ENCODE measurements around the gene RNF10.
"Not testable (repeated sequence)": the region's sequence is repeated elsewhere in the genome, so short reads cannot be mapped to it uniquely, and the experiment has no call there.

RNF10 gene

DNA sequence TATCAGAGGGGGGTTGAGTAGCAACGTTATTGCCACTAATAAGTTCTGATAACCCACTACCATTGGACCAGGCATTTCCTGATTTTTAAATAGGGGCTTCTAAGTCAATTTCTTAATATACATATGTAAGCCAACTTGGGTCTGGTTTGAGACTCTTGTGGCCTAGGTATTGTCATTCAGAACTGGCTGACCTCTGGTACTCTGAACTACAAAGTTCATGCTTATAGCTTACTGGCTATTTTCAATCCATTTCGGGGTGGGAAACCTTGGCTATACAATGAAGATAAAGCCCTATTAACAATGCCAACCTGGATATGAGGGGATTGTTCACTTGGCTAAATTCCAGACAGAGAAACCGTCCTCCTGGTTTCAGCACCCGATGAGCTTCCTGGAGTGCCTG lies 29.6 kb upstream of the RNF10 start:
- no peaks in the 10 kb centered on the region for H3K4me1 Mint-ChIP-seq (ENCODE audit: low read depth)
- no peak overlapping the region for H3K4me3 Mint-ChIP-seq
- H3K36me3 Mint-ChIP-seq = peaks cover 9% of the 10 kb centered on the region
- H3K9me3 Mint-ChIP-seq (ENCODE audit: low read depth) = no peaks in the 10 kb centered on the region
- no peaks in the 10 kb centered on the region for H3K27me3 Mint-ChIP-seq
- no peak overlapping the region for H3K27ac Mint-ChIP-seq

DNA sequence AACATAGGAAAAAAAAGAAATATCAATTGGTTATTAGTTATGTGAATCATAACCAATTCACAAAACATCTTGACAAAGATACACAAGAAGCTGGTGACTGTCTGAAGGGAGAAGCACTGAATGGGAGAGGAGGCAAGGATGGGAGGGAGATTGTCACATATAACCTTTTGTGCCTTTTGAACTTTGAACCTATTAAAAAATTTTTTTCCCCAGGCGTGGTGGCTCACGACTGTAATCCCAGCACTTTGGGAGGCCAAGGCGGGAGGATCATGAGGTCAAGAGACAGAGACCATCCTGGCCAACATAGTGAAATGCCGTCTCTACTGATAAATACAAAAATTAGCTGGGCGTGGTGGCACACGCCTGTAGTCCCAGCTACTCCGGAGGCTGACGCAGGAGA lies 25.6 kb upstream of the RNF10 start:
- no peaks in the 10 kb centered on the region for H3K27me3 Mint-ChIP-seq
- H3K36me3 Mint-ChIP-seq = peaks cover 5% of the 10 kb centered on the region
- no peak overlapping the region for H3K27ac Mint-ChIP-seq
- no peaks in the 10 kb centered on the region for H3K4me1 Mint-ChIP-seq (ENCODE audit: low read depth)
- no peaks in the 10 kb centered on the region for H3K9me3 Mint-ChIP-seq (ENCODE audit: low read depth)
- H3K4me3 Mint-ChIP-seq = no peak overlapping the region

DNA sequence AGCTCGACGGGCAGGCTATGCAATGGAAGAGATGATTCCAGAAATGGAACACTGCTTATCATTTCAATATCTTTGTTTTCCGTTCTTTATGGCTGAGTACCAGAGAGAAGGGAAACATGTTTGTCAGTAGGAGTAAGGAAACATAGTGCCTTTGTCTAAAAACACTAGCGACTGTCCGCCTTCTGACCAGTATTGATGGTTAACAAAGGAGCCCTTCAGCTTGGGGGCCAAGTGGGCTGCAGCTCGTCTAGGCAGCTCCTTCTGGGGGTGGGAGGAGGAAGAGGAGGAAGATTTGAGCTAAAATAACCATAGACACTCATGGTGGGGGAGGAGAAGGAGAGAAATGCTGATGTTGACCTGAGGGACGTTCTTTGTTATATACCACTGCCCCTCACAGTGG lies 20.2 kb upstream of the RNF10 start:
- no peaks in the 10 kb centered on the region for H3K4me1 Mint-ChIP-seq (ENCODE audit: low read depth)
- H3K36me3 Mint-ChIP-seq = peaks cover 10% of the 10 kb centered on the region
- H3K27ac Mint-ChIP-seq = no peak overlapping the region
- no peak overlapping the region for H3K4me3 Mint-ChIP-seq
- no peaks in the 10 kb centered on the region for H3K27me3 Mint-ChIP-seq
- no peaks in the 10 kb centered on the region for H3K9me3 Mint-ChIP-seq (ENCODE audit: low read depth)

DNA sequence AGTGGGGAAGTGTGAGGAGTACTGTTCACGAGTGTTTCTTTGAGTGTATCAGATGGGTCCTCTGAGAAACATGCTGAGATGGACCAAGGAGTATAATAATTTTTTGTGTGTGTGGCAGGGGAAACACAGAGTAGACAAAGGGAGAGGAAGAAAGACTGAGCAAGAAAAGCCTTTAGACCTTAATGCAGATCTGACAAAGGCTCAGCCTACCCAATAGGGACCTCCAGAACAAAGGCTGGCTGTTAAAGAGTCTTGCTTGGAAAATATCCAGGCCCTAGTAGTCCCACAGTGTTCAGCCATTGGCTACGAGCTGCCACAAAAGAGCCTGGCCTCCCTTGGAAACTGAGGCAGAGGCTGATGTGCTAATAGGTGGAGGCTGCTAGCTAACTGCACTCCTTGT lies 18.7 kb upstream of the RNF10 start:
- H3K4me3 Mint-ChIP-seq = no peak overlapping the region
- H3K4me1 Mint-ChIP-seq (ENCODE audit: low read depth) = no peaks in the 10 kb centered on the region
- H3K27me3 Mint-ChIP-seq = no peaks in the 10 kb centered on the region
- H3K36me3 Mint-ChIP-seq = peaks cover 10% of the 10 kb centered on the region
- no peak overlapping the region for H3K27ac Mint-ChIP-seq
- no peaks in the 10 kb centered on the region for H3K9me3 Mint-ChIP-seq (ENCODE audit: low read depth)

DNA sequence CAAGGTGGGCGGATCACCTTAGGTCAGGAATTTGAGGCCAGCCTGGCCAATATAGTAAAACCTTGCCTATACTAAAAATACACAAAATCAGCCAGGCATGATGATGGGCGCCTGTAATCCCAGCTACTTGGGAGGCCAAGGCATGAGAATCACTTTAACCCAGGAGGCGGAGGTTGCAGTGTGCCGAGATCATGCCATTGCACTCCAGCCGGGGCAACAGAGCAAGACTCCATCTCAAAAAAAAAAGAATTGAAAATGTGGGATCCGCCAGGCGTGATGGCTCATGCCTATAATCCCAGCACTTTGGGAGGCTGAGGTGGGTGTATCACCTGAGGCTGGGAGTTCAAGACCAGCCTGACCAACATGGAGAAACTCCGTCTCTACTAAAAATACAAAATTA lies 14.8 kb upstream of the RNF10 start:
- H3K4me3 Mint-ChIP-seq, H3K36me3 Mint-ChIP-seq, H3K27me3 Mint-ChIP-seq: not testable (repeated sequence)

DNA sequence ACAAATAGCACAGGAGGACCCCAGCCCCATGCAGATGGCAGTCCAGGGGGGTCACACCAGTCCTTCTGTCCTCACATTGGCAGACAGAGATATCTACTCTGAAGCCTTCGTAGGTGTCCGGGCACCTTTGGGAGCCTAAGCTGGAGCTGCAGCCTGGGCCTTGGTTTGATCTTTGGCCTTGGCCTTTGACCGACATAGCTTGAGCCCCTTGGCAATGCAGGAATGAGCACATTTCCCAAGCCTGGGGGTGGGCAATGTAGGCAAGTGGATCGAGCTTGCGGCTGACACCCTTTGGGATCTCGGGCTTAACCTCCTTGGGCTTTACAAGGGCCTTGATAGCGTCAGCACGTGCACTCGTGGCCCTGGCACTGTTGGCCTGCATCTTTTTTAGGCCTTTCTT lies 11.6 kb upstream of the RNF10 start:
- H3K4me1 Mint-ChIP-seq (ENCODE audit: low read depth) = peaks cover 5% of the 10 kb centered on the region
- H3K4me3 Mint-ChIP-seq = no peak overlapping the region
- H3K27me3 Mint-ChIP-seq = no peaks in the 10 kb centered on the region
- no peaks in the 10 kb centered on the region for H3K36me3 Mint-ChIP-seq
- no peak overlapping the region for H3K27ac Mint-ChIP-seq
- no peaks in the 10 kb centered on the region for H3K9me3 Mint-ChIP-seq (ENCODE audit: low read depth)

More for the DNA sequence above, 14.8 kb upstream of the RNF10 start:
- not testable (repeated sequence) for H3K9me3 Mint-ChIP-seq (ENCODE audit: low read depth); H3K4me1 Mint-ChIP-seq (ENCODE audit: low read depth); H3K27ac Mint-ChIP-seq

DNA sequence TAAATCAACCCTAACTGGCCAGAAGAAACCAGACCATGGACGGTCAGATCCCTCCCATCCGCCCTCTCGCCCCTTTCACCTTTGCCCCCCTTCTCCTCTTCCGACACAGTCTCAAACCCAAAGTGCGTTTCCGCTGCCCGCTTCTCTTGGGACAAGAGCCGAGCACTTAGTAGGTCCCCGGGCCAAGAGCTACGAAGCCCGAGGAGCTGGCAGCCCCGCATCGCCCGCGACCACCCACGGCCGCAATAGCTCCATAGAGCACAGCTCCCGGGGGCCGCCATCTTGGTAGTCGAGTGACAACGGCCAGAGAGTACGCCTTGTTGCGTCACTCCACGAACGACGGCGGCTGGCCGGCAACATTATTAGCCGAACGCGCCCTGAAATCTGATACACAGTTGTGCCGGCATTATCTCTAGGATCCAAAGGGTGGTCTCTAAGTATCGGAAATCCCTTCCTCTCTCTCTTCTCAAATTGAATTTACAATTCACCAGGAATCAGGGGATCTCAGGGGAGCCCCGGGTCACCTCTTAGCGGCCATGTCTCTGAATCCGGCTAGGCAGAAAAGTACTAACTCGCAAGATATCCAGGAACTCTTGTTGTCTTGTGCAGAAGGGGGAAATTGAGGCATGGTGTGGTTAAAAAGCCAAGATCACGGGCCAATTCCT lies 5.2 kb upstream of the RNF10 start, which contains the start of gene COQ5:
Gene COQ5, minus strand, starts transcription at position 298 of the 665 bp plus-strand sequence. Its CDS starts 17 bp downstream, at position 281.
- Mint-ChIP-seq H3K4me3 (peak within 1 kb of the TSS; percentile 100), H3K27me3 (no peaks in the 10 kb centered on the region), H3K36me3 (peaks cover 2% of the 10 kb centered on the region)

DNA sequence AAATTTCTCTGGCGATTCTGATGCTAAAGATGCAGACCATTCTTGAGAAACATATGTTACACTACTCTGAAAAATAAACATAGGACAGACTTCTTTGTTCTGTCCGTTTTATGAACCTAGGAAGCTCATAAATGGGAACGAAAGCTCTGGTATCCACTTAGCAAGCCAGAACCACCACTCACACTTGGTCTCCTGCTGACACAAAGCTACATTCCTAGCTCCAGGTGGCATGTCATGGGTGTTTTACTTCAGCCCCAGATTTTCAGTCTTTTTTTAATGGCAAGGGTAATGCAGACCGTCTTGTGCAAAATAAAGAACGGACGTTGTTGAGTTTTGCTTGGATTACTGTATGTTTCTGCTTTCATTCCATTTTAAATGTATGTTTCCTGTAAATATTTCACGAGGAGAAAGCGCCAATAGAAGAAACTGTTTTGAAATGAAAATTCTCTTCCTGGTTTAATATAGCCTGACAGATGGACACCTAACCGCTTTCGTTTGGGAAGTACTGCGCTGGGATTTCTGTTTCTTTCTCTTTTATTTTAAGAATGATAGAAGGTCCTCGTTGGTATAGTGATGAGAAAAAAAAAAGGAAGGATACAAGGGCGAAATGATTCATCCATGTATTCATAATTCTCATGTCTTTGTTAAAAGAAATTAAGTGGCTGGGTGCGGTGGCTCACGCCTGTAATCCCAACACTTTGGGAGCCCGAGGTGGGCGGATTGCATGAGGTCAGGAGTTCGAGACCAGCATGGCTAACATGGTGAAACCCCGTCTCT lies 4.3 kb upstream of the RNF10 start:
- H3K4me1 Mint-ChIP-seq (ENCODE audit: low read depth) = peaks cover 30% of the 10 kb centered on the region
- peaks cover 2% of the 10 kb centered on the region for H3K36me3 Mint-ChIP-seq
- no peaks in the 10 kb centered on the region for H3K27me3 Mint-ChIP-seq
- no peaks in the 10 kb centered on the region for H3K9me3 Mint-ChIP-seq (ENCODE audit: low read depth)
- peak overlapping the region; percentile 99 for H3K27ac Mint-ChIP-seq
- H3K4me3 Mint-ChIP-seq = peak overlapping the region; percentile 100

More for the DNA sequence above, 5.2 kb upstream of the RNF10 start, which contains the start of gene COQ5:
- Mint-ChIP-seq H3K27ac (peak within 1 kb of the TSS; percentile 99), H3K9me3 (ENCODE audit: low read depth) (no peaks in the 10 kb centered on the region), H3K4me1 (ENCODE audit: low read depth) (peaks cover 28% of the 10 kb centered on the region)

DNA sequence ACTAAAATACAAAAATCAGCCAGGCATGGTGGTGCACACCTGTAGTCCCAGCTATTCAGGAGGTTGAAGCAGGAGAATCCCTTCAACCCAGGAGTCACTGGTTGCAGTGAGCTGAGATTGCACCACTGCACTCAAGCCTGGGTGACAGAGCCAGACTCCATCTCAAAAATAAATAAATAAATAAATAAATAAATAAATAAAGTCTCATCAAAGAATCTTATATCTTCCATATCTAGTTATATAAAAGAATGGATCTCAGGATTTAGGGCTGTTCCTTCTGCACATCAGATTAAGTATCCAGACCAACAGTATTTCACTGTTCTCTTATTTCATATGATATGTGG lies 3.8 kb upstream of the RNF10 start:
- not testable (repeated sequence) for H3K36me3 Mint-ChIP-seq; H3K27me3 Mint-ChIP-seq; H3K9me3 Mint-ChIP-seq (ENCODE audit: low read depth)
- Mint-ChIP-seq H3K27ac (peak overlapping the region; percentile 99), H3K4me1 (ENCODE audit: low read depth) (peaks cover 33% of the 10 kb centered on the region), H3K4me3 (peak overlapping the region; percentile 100)

DNA sequence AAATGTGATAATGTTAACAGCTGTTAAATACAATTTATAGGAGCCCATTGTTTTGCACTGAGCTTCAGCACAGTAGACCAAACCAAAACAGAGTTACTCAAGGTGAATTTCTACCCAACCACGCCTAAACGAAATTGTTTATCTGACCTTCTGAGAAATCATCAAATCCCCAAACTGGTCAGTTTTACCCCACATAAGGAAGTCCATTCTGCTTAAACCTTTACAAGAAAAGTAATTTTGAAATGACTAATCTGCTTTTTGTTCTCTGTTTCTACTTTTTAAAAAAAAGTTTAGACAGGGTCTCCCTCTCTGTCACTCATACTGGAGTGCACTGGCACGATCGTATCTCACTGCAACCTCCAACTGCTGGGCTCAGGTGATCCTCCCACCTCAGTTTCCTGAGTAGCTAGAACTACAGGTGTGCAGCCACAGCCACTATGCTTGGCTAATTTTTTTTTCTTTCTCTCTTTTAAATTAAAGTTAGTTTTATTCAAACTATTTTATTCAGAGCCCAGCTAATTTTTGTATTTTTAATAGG lies 1.4 kb upstream of the RNF10 start:
- Mint-ChIP-seq H3K27ac (no peak overlapping the region), H3K9me3 (ENCODE audit: low read depth) (no peaks in the 10 kb centered on the region), H3K36me3 (peaks cover 2% of the 10 kb centered on the region), H3K4me3 (no peak overlapping the region), H3K4me1 (ENCODE audit: low read depth) (peaks cover 51% of the 10 kb centered on the region), H3K27me3 (no peaks in the 10 kb centered on the region)

DNA sequence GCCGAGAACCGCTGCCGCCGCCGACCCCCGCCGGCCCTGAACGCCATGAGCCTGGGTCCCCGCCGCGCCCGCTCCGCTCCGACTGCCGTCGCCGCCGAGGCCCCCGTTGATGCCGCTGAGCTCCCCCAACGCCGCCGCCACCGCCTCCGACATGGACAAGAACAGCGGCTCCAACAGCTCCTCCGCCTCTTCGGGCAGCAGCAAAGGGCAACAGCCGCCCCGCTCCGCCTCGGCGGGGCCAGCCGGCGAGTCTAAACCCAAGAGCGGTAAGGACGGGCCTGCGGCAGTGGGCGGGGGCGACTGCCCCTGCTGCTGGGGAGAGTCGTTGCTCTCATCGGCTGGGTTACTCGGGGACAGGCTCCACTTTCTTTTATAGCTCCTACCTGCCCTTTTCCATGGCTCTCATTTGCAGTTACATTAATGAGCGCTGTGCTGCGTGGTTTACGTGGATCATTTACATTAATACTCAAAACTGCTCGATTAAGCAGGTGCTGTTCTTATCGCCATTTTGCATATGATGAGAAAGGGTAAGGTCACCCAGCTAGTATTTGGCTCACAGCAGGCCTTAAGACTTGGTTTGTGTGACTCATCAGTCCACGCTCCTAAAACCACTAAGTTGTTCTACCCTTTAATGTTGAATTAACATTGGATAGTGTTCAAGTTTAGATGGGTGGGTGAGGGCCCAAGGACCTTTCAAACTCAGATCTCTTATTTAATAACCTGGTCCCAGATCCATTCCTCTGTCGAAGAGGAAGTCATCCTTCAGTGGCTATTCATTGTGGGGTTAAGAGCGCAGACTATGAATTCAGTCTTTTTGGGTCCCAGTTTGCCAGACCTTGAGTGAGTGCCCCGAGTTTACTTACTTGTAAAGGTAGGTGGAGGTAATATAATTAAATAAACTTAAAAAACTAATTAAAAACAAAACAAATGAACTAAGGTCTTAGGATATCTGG lies 823 bp downstream of the RNF10 start:
- H3K27ac Mint-ChIP-seq = peak overlapping the region; percentile 94
- H3K4me1 Mint-ChIP-seq (ENCODE audit: low read depth) = peaks cover 57% of the 10 kb centered on the region
- H3K27me3 Mint-ChIP-seq = no peaks in the 10 kb centered on the region
- H3K36me3 Mint-ChIP-seq = no peaks in the 10 kb centered on the region
- H3K4me3 Mint-ChIP-seq = peak overlapping the region; percentile 95
- no peaks in the 10 kb centered on the region for H3K9me3 Mint-ChIP-seq (ENCODE audit: low read depth)

DNA sequence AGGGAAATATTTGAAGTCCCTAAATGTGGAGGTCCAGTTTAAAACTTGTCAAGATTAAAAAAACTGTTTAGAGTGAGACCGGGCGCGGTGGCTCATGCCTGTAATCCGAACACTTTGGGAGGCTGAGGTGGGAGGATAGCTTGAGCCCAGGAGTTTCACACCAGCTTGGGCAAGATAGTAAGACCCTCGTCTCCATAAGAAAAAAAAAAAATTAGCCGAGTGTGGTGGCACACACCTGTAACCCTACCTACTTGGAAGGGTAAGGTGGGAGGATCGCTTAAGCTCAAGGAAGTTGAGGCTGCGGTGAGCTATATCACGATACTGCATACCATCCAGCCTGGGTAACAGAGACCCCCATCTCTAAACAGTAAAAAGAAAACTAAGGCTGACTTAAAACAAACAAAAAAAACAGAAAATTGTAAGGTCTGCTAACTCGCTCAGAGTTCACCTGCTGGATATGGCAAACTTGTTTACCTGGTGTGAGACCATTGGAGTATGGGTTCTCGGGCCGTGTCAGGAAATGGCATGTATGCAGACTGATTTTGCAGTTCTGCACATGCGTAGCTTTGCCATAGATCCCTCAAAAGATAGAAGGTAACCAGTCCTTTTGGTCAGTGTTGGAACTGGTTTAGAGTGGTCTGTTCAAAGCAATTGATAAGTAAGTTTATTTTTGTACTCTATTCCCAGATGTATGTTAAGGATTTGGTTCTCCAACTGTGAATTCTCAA lies 2.1 kb downstream of the RNF10 start:
- Mint-ChIP-seq H3K4me1 (ENCODE audit: low read depth) (peaks cover 64% of the 10 kb centered on the region), H3K36me3 (no peaks in the 10 kb centered on the region), H3K27me3 (no peaks in the 10 kb centered on the region), H3K4me3 (peak overlapping the region; percentile 95), H3K9me3 (ENCODE audit: low read depth) (no peaks in the 10 kb centered on the region), H3K27ac (peak overlapping the region; percentile 94)

DNA sequence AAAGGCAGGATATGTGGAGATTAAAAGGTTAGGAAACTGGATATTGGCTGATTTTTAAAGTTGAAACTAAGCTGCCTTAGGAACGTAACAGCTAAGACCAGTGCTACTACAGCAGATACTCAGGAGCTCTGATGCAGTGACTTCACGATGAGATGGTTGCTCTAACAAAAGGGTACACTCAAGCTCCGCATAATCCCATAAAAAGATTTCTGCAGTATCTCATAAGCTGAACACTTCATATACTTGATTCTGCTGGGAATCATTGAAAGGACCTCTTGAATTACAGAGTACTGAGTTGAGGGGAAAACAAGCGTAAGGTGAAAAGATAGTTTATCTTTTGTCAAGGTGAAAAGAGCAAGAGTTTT lies 3.7 kb downstream of the RNF10 start:
- H3K4me1 Mint-ChIP-seq (ENCODE audit: low read depth) = peaks cover 67% of the 10 kb centered on the region
- peak overlapping the region; percentile 83 for H3K27ac Mint-ChIP-seq
- no peaks in the 10 kb centered on the region for H3K36me3 Mint-ChIP-seq
- no peaks in the 10 kb centered on the region for H3K9me3 Mint-ChIP-seq (ENCODE audit: low read depth)
- no peaks in the 10 kb centered on the region for H3K27me3 Mint-ChIP-seq
- H3K4me3 Mint-ChIP-seq = peak overlapping the region; percentile 95

All from activated naive CD8-positive, alpha-beta T cell (primary cell).